ENCODE measurements around the gene GOLPH3. TPM values are rescaled to one million over a fixed set of nuclear protein-coding genes. Genes with fewer than 3 reads are reported as not detected.

GOLPH3 gene
- total and polyA plus RNA-seq, 2 of the 4 experiments (the other 2 are of a cell fraction): 38.2 to 41.3 TPM

DNA sequence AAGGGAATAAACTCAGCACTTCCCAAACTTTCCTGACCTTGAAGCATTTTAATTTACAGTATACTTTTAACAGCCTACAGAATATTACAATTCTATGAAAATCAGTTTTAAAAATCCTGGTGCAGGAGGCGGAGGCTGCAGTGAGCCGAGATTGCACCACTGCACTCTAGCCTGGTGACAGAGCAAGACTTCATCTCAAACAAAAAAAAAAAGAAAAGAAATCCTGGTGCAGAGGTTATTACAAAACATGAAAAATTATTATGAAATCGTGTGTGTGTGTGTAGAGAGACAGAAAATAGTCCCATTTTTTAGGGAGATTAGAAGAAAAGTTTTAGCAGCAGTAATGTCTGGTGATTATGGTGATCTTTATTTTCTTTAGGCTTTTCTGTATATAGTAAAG lies 26.9 kb downstream of the GOLPH3 start:
- Histone ChIP-seq H3K4me1 (ENCODE audit: control insufficient read depth, insufficient read depth, low read length) (peaks cover 16% of the 10 kb centered on the region), H4K5ac (ENCODE audit: low read depth, low read length) (no peak overlapping the region), H3K27ac (ENCODE audit: insufficient read depth, low read length) (no peak overlapping the region), H2AK9ac (replicated peaks; ENCODE audit: low read depth, low read length, poor library complexity) (no peak overlapping the region), H2AK5ac (ENCODE audit: low read depth, low read length) (no peak overlapping the region), H2BK15ac (ENCODE audit: low read depth, low read length) (no peak overlapping the region), H3K14ac (replicated peaks; ENCODE audit: low read depth, low read length) (no peak overlapping the region), H3K4me3 (ENCODE audit: insufficient read depth, low read depth, low read length) (no peak overlapping the region), H3K18ac (ENCODE audit: low read depth, low read length) (no peak overlapping the region), H2BK5ac (ENCODE audit: low read depth, low read length, poor library complexity, severe bottlenecking) (no peak overlapping the region), H3K9me1 (ENCODE audit: insufficient read depth, low read length) (peaks cover 19% of the 10 kb centered on the region), H3K9ac (ENCODE audit: low read depth, low read length) (no peak overlapping the region), H3K23ac (ENCODE audit: low read depth, low read length) (no peak overlapping the region), H2BK120ac (ENCODE audit: low read depth, low read length) (no peak overlapping the region), H4K91ac (ENCODE audit: insufficient read depth, low read depth, low read length) (no peak overlapping the region), H3K4me2 (ENCODE audit: low read depth, low read length) (no peak overlapping the region), H4K8ac (ENCODE audit: low read depth in 2 of 2, low read length in 2 of 2) (no peak overlapping the region), H3K36me3 (ENCODE audit: control insufficient read depth, insufficient read depth, low read length) (peaks cover 5% of the 10 kb centered on the region; the same call in 1 of the 2 replicates), H4K20me1 (ENCODE audit: insufficient read depth, low read length) (peaks cover 77% of the 10 kb centered on the region), H3K79me1 (ENCODE audit: low read depth in 1 of 2, low read length in 2 of 2) (peaks cover 22 to 44% of the 10 kb centered on the region in 2 experiments), H3K56ac (ENCODE audit: extremely low read depth, insufficient read depth, low read length) (no peak overlapping the region), H2AFZ (replicated peaks; ENCODE audit: low read length, poor library complexity) (no peak overlapping the region), H3K4ac (ENCODE audit: low read depth, low read length) (no peak overlapping the region), H2BK20ac (ENCODE audit: low read depth, low read length) (no peak overlapping the region), H3K27me3 (ENCODE audit: control insufficient read depth, insufficient read depth, low read length) (no peaks in the 10 kb centered on the region), H3K9me3 (ENCODE audit: control insufficient read depth, insufficient read depth, low read length) (no peaks in the 10 kb centered on the region)
- 50% methylated on average over 1 of the region's 3 CpGs; no CpG with 5 or more reads in 1 of the 2 experiments for WGBS, 2 experiments (ENCODE audit: extremely low coverage in 2 of 2, insufficient read length in 1 of 2)
- TF ChIP-seq FOS (IDR thresholded peaks at IDR 0.05; ENCODE audit: low read depth, low read length) (no peak), CEBPB (IDR thresholded peaks at IDR 0.05; ENCODE audit: low read depth, low read length) (peak; percentile 49; the same call in 1 of the 2 replicates)
- no peak for DNase-seq
- ATAC-seq (ENCODE audit: low read depth): no peak
- dilution Hi-C loops (cut with HindIII; ENCODE audit: low sequenced_read_pairs, unreplicated experiment): no loop called here
- ChIA-PET CTCF (no interaction called here), POLR2A (ENCODE audit: unreplicated experiment) (interaction anchor here (0.6 kb wide), 1 partner anchor 178 kb away, joined by 5 read pairs; no protein-coding TSS in a partner anchor)
- BruUV-seq (replicated peaks): no TSS peak
- in situ Hi-C loops (cut with MboI; ENCODE audit: low sequenced_read_pairs): no loop called here
- intact Hi-C loops (cut with micrococcal nuclease): no loop called here

Measured in IMR-90 (cell line).